Suppressor macrophage (primary cell): ENCODE results near the gene ZNF785.
"Not testable (repeated sequence)": the region's sequence is repeated elsewhere in the genome, so short reads cannot be mapped to it uniquely, and the experiment has no call there.

ENCODE experiments used
- DNase-seq, 4 experiments: peaks; one replicate each; pipeline ENCODE4 v3.0.0-alpha.2; 2020 to 2022
- total RNA-seq, 17 experiments: gene quantifications; one replicate each; lab custom pipeline; 2026; ENCODE audit warnings: mixed read lengths in 6 of 17, inconsistent platforms in 3 of 17; lab: John Stamatoyannopoulos, UW

Gene ZNF785
- 0.89 to 7.0 (median 2.9) reads per million in 17 experiments for total RNA-seq

GRCh38 chr16:30585400-30586191, at the start of gene ZNF785:
ZNF785 (minus strand) TSS chr16:30585697; CDS start chr16:30585611, 86 bp downstream.
- DNase-seq = peak; percentile 96 to 98 (median 98)

DNA sequence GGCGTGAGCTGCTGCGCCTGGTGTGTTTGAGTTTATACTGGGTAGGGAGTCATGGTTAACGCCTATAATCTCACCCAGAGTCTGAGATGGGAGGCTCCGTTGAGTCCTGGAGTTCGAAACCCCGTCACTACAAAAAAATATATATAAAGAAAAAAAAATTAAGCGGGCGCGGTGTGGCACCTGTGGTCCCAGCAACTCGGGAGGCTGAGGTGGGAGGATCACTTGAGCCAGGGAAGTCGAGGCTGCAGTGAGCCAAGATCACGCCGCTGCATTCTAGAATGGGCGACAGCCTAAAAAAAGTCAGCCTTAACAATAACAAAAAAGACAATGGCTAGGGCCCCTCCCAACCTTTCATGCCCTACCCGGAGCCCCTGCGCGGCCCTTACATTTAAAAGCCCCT, 48.0 kb upstream of the ZNF785 start:
- DNase-seq = no peak

- not testable (repeated sequence) for DNase-seq
Observed at GRCh38 chr16:30632454-30632853, 47.0 kb upstream of the ZNF785 start.

- peak; percentile 85 to 92 (median 90) for DNase-seq
Observed at GRCh38 chr16:30628628-30629540, 43.4 kb upstream of the ZNF785 start.

- DNase-seq = no peak
Observed at GRCh38 chr16:30626236-30626635, 40.7 kb upstream of the ZNF785 start.

DNA sequence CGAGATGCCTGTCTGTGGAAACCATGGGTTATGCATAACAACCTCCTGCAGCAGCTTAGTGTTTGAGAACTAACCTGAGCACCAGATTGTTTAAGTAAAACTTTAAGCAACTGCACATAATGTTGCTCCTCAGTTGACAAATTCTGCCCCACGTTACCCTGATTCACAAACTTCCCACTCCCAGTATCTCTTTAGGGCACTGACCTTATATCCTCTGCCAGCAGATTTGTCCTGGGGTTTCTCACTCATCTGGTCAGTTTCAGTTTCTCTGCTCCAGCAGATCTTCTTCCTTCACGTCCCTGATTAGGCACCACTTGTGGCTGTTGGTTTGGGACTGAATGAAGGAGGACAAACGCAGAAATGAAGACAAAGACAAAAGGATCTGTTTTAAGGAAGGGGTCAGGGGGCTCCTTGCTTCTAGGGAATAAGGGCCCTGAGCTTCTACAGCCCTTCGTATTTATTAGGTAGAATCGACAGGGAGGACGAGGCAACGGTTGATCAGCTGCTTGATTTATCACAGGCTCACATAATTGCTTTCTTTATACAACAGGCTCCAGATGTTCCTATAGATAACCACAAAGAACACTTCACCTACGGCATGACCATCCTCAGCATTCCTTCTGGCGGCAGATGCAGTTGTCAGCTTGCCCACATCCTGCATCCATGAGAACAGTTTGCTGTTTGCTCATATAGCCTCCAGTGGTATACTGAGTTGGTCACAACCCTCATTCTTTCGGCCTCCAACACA, 38.2 kb upstream of the ZNF785 start:
- peak; percentile 25 to 55 (median 52) for DNase-seq

- no peak for DNase-seq
Observed at GRCh38 chr16:30622455-30623032, 37.0 kb upstream of the ZNF785 start.

- DNase-seq = no peak
Observed at GRCh38 chr16:30621765-30622164, 36.3 kb upstream of the ZNF785 start.

- no peak for DNase-seq
Observed at GRCh38 chr16:30620169-30620568, 34.7 kb upstream of the ZNF785 start.

- no peak for DNase-seq
Observed at GRCh38 chr16:30619638-30620037, 34.1 kb upstream of the ZNF785 start.

DNA sequence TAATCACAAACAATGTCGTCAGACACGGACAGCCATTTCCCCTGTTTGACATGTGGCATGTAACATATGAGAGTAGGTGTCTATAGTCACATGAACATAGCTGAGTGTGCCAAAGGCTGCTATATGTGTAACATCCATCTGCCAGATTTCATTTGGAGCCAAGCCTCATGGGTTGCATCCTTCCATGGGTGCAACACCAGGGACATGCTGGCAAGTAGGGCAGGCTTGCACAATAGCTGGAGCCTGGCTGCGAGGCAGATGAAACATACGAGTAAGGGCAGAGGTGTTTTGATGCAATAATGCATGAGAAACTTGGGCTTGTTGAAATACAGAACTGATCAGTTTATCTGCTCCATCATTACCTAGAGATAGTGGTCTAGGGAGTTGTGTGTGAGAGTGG, 33.7 kb upstream of the ZNF785 start:
- DNase-seq = peak in 2 of 4 experiments; percentile 45 to 52

DNA sequence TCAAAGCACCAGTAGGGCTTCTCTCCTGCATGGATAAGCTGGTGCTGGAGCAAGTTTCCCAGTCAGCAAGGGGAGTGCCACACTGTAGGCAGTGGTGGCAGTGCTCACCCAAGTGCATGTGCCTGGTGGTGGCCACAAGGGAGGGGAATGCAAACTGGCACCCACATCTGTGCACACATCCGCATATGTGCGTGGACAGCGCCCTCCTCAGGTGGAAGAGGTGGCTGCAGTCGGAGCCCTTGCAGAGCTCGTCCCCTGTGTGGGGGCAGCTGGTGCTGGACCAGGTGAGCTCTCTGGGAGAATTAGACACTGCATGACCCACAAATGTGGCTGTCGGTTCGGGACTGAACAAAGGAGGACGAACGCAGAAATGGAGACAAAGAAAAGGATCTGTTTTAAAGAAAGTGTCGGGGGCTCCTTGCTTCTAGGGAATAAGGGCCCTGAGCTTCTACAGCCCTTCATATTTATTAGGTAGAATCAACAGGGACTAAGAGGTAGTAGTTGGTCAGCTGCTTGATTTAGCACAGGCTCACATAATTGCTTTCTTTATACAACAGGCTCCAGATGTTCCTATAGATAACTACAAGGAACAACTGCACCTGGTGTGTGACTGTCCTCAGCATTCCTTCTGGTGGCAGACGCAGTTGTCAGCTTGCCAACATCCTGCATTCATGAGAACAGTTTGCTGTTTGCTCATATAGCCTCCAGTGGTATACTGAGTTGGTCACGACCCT, 30.0 kb upstream of the ZNF785 start:
- peak; percentile 82 to 90 (median 82) for DNase-seq

- peak; percentile 96 to 98 (median 98) for DNase-seq
Observed at GRCh38 chr16:30609926-30610839, 24.7 kb upstream of the ZNF785 start, which contains the start of gene ZNF689. ZNF689 (minus strand) TSS chr16:30610389; CDS start chr16:30610041, 348 bp downstream.

- peak in 1 of 4 experiments; percentile 11 for DNase-seq
Observed at GRCh38 chr16:30609002-30609925, 23.8 kb upstream of the ZNF785 start.

- no peak for DNase-seq
Observed at GRCh38 chr16:30606004-30606403, 20.5 kb upstream of the ZNF785 start.

GRCh38 chr16:30605158-30605557, 19.7 kb upstream of the ZNF785 start:
- peak; percentile 62 to 80 (median 78) for DNase-seq

DNA sequence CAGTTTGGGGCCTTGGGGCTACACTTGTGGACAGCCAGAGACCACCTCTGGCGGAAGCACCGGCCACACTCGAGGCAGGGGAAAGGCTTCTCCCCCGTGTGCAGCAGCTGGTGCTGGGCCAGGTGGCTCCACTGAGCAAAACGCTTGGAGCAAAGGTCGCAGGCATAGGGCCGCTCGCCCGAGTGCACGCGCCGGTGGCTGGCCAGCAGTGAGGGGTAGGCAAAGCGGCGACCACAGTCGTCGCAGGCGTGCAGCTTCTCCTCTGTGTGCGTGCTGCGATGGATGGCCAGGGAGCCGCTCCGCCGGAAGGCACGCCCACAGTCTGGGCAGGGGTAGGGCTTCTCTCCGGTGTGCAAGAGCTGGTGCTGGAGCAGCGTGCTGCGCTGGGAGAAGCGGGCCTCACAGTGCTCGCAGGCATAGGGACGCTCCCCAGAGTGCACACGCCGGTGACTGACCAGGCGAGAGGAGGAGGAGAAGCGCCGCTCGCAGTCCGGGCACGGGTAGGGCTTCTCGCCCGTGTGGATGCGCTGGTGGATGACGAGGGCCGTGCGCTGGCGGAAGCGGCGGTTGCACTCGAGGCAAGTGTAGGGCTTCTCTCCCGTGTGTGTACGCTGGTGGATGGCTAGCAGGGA, 18.9 kb upstream of the ZNF785 start:
- no peak for DNase-seq

DNA sequence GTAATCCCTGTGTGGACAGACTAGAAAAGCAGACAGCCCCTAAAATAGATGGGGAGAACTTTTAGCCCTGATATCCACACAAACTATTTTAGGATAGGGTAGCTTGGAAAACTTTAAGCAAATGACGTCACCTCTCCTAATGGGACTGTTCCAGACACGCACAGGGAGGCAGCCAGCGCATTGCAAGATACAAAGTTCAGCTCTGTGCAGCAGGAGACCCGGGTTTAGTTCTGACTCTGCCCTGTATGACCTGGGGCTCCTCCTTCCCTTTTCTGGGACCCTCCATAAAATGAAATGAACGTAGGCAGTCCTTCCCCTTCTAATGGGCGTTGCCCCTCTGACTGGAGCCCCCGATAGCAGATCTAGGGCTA, 18.4 kb upstream of the ZNF785 start:
- no peak for DNase-seq
